HepG2 (cell line): ENCODE results near the gene ZER1. TPM values are rescaled to one million over a fixed set of nuclear protein-coding genes. Genes with fewer than 3 reads are reported as not detected.

Source experiments
- ATAC-seq: fragments of 200-7000 bp; cut with Tn5 transposase; 3 replicates; pipeline ENCODE4 v1.9.1; 2020; ENCODE audit warnings: mild to moderate bottlenecking, moderate library complexity
- BruUV-seq: library from RNA; stranded (reverse); fragments of 400-500 nt; replicated peaks from 2 replicates; lab custom pipeline; 2021; lab: Mats Ljungman, UMichigan
- CTCF ChIA-PET: fragments of 300-600 bp; formaldehyde crosslinking; extraction: SDS; loops from one replicate; lab custom pipeline; 2021; ENCODE audit warnings: low total read pairs, inconsistent platforms, low intra/inter-chr PET ratio; lab: Yijun Ruan, JAX
- POLR2A ChIA-PET: fragments of 350-600 bp; sonication (Branson Sonifier 250); formaldehyde crosslinking; loops from one replicate; lab custom pipeline; 2020; ENCODE audit warnings: antibody characterized with exemption, inconsistent platforms; lab: Yijun Ruan, JAX
- DNase-seq: peaks from one replicate; pipeline ENCODE4 v3.0.0-alpha.2; 2015; ENCODE audit warnings: low spot score
- FAIRE-seq: peaks from 3 replicates; lab custom pipeline; 2011; peaks lifted over from hg19 to GRCh38; lab: Jason Lieb, UNC
- H2AFZ ChIP-seq: one replicate; pipeline ENCODE4 v1.6.1; 2011; ENCODE audit warnings: low read length, inconsistent platforms
- H3K27ac ChIP-seq: fragments of 300-600 bp; 3 replicates; pipeline ENCODE4 v1.8.0; 2011; ENCODE audit warnings: mixed run types, mild to moderate bottlenecking, mixed read lengths, low read length, inconsistent platforms; ENCODE audit not compliant: insufficient read depth; ENCODE audit errors: extremely low read length
- H3K27me3 ChIP-seq, 2 experiments: fragments of 200-600 bp in 1 of 2; 2 replicates in 1 of 2; 3 replicates in 1 of 2; pipeline versions ENCODE4 v1.6.0 to v1.8.0; 2011; ENCODE audit warnings: low read length in 2 of 2, mild to moderate bottlenecking in 2 of 2, moderate library complexity in 2 of 2, inconsistent platforms in 1 of 2; ENCODE audit not compliant: insufficient read depth in 2 of 2, control insufficient read depth in 1 of 2
- H3K36me3 ChIP-seq, 2 experiments: fragments of 200-600 bp in 1 of 2; replicated peaks in 1 of 2; 2 replicates in 1 of 2; 3 replicates in 1 of 2; pipeline versions ENCODE4 v1.5.1 to v1.8.0; 2011; ENCODE audit warnings: low read length in 2 of 2, inconsistent platforms in 1 of 2; ENCODE audit not compliant: insufficient read depth in 2 of 2, control insufficient read depth in 1 of 2
- H3K4me1 ChIP-seq: 2 replicates; pipeline ENCODE4 v1.5.1; 2012; ENCODE audit warnings: low read length, inconsistent platforms; ENCODE audit not compliant: insufficient read depth
- H3K4me2 ChIP-seq: 2 replicates; pipeline ENCODE4 v1.6.0; 2011; ENCODE audit warnings: low read depth, low read length, inconsistent platforms
- H3K4me3 ChIP-seq, 3 experiments: fragments of 200-600 bp in 1 of 3; sonication (generic), shearing (Covaris generic) in 1 of 3; replicated peaks in 1 of 3; 2 replicates each; pipeline ENCODE4 v1.5.1; 2011 to 2016; ENCODE audit warnings: low read length in 3 of 3, inconsistent platforms in 2 of 3, low read depth in 2 of 3, mild to moderate bottlenecking in 2 of 3, control low read depth in 1 of 3, mixed read lengths in 1 of 3; ENCODE audit not compliant: insufficient read depth in 1 of 3
- H3K79me2 ChIP-seq: one replicate; pipeline ENCODE4 v1.6.1; 2011; ENCODE audit warnings: low read length, inconsistent platforms; ENCODE audit not compliant: insufficient read depth
- H3K9ac ChIP-seq: 2 replicates; pipeline ENCODE4 v1.6.0; 2011; ENCODE audit warnings: mild to moderate bottlenecking, low read depth, low read length, inconsistent platforms; ENCODE audit not compliant: insufficient read depth
- H3K9me3 ChIP-seq: 2 replicates; pipeline ENCODE4 v1.5.1; 2012; ENCODE audit warnings: mild to moderate bottlenecking, low read length
- H4K20me1 ChIP-seq: 2 replicates; pipeline ENCODE4 v1.6.0; 2011; ENCODE audit warnings: inconsistent platforms, mild to moderate bottlenecking, low read length, moderate library complexity; ENCODE audit not compliant: insufficient read depth
- FOXA1 ChIP-seq, 2 experiments: fragments of 450-650 bp in 1 of 2; sonication (generic) in 1 of 2; formaldehyde crosslinking in 1 of 2; IDR thresholded peaks; 2 replicates each; pipeline versions ENCODE4 v1.4.0 to v1.6.1; 2016 to 2020; ENCODE audit warnings: missing genetic modification reagents in 1 of 2
- MYC ChIP-seq: sonication (generic); formaldehyde crosslinking; IDR thresholded peaks from 2 replicates; pipeline ENCODE4 v1.9.0; 2021; ENCODE audit warnings: missing genetic modification reagents, borderline replicate concordance
- PREB ChIP-seq: sonication (generic); formaldehyde crosslinking; IDR thresholded peaks from 2 replicates; pipeline ENCODE4 v1.4.0; 2020; ENCODE audit warnings: missing genetic modification reagents
- TEAD3 ChIP-seq: optimal IDR thresholded peaks from 2 replicates; pipeline ENCODE3; 2016; ENCODE audit warnings: borderline replicate concordance
- ZBTB8A ChIP-seq: sonication (generic); formaldehyde crosslinking; IDR thresholded peaks from 2 replicates; pipeline ENCODE4 v1.4.0; 2020; ENCODE audit warnings: mild to moderate bottlenecking, low read depth, missing genetic modification reagents, borderline replicate concordance
- ZFP36 ChIP-seq: fragments of 150-350 bp; IDR thresholded peaks from 2 replicates; pipeline ENCODE4 v1.6.1; 2018; ENCODE audit warnings: borderline replicate concordance, low read length, low read depth; ENCODE audit not compliant: partially characterized antibody
- ZNF234 ChIP-seq: sonication (generic); formaldehyde crosslinking; conservative IDR thresholded peaks from 2 replicates; pipeline ENCODE4 v1.5.1; 2020; ENCODE audit warnings: mild to moderate bottlenecking, missing genetic modification reagents
- ZNF274 ChIP-seq: sonication (generic); formaldehyde crosslinking; IDR thresholded peaks from 2 replicates; pipeline ENCODE4 v1.5.1; 2020; ENCODE audit warnings: mild to moderate bottlenecking, missing genetic modification reagents
- ZNF382 ChIP-seq: sonication (generic); formaldehyde crosslinking; IDR thresholded peaks from 2 replicates; pipeline ENCODE4 v1.5.0; 2020; ENCODE audit warnings: missing genetic modification reagents, mild to moderate bottlenecking, borderline replicate concordance
- WGBS: methylation state at CpG from one replicate; pipeline ENCODE4 v1.1.6; 2017; ENCODE audit warnings: low lambda C conversion rate; 5-methylcytosine and 5-hydroxymethylcytosine counted together
- in situ Hi-C: cut with HindIII; loops from 2 replicates; pipeline ENCODE4 v1.10.0; 2017; ENCODE audit warnings: low pct_unique_long_range_greater_than_20kb; ENCODE audit not compliant: extremely low pct_ligation_motif_present
- intact Hi-C: fragments of 100-400 bp; cut with micrococcal nuclease; formaldehyde crosslinking; loops from one replicate; pipeline ENCODE4 v1.10.0; 2022; ENCODE audit not compliant: unreplicated experiment
- polyA plus RNA-seq, 8 experiments: library from polyadenylated mRNA; depleted of rRNA in 3 of 8; stranded (reverse) in 7 of 8; unstranded in 1 of 8; fragments of >200 nt; fragmentation: Illumina TruSeq in 4 of 8; extraction: Trizol in 4 of 8; gene quantifications; 2 replicates each; pipeline versions ENCODE4 v1.2.1 to v1.2.3, GENCODE V29; 2011 to 2016; ENCODE audit warnings: low read depth in 4 of 8, missing spikeins in 1 of 8, mixed read lengths in 1 of 8; ENCODE audit not compliant: insufficient read depth in 1 of 8
- total RNA-seq, 5 experiments: library from RNA; depleted of rRNA; stranded (reverse); fragments of >200 nt; fragmentation: Illumina TruSeq; extraction: Trizol; gene quantifications; 2 replicates each; pipeline ENCODE4 v1.2.3, GENCODE V29; 2016; ENCODE audit warnings: low read depth in 1 of 5
- TF ChIP-seq, protein P1 (sequence below): sonication (generic); formaldehyde crosslinking; IDR thresholded peaks from 2 replicates; pipeline ENCODE4 v1.4.0; 2020; ENCODE audit warnings: missing genetic modification reagents
- TF ChIP-seq, protein P2 (sequence below): sonication (generic); formaldehyde crosslinking; IDR thresholded peaks from 2 replicates; pipeline ENCODE4 v1.5.0; 2020; ENCODE audit warnings: missing genetic modification reagents, mild to moderate bottlenecking, borderline replicate concordance
- TF ChIP-seq, protein P3 (sequence below): IDR thresholded peaks from 2 replicates; pipeline ENCODE4 v1.6.1; 2018; ENCODE audit warnings: missing genetic modification reagents, mild to moderate bottlenecking, missing compliant biosample characterization

The ZER1 gene
- total and polyA plus RNA-seq, 2 of the 13 experiments (the other 11 are each of a cell fraction or from before 2014, with no cell fraction given) = 7.7 to 40.0 TPM

DNA sequence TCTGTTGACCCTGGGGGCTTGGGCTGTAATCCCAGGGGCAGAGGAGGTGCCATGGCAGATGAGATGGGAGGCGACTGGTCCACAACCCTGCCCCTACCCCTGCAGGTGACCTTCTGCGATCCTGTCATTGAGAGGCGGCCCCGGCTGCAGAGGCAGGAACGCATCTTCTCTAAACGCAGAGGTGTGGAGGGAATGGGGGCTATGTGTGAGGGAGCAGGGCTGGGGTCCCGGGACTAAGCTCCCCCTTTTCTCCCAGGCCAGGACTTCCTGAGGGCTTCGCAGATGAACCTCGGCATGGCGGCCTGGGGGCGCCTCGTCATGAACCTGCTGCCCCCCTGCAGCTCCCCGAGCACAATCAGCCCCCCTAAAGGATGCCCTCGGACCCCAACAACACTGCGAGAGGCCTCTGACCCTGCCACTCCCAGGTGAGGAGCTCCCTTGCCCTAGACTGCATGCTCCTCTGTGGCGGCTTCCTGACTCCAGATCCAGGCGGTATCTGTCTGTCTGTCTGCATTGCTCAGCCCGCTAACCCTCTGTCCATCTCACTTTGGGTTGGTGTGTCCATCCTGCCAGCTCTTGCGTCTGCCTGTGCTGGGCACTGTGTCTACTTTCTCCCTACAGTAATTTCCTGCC is 57.7 kb downstream of the ZER1 start:
- no peak overlapping the region for H3K27ac ChIP-seq
- ATAC-seq = no peak
- CTCF ChIA-PET = no interaction called here
- no peak for TF ChIP-seq FOXA1 (IDR thresholded peaks at IDR 0.05)
- TF ChIP-seq FOXA1 (CRISPR knock-in tag; IDR thresholded peaks at IDR 0.05) = no peak
- TF ChIP-seq ZBTB8A = no peak
- no peak for TF ChIP-seq MYC
- no peak for TF ChIP-seq ZNF234 (CRISPR knock-in tag)
- no peak for TF ChIP-seq PREB (CRISPR knock-in tag)
- TF ChIP-seq, protein P1, sequence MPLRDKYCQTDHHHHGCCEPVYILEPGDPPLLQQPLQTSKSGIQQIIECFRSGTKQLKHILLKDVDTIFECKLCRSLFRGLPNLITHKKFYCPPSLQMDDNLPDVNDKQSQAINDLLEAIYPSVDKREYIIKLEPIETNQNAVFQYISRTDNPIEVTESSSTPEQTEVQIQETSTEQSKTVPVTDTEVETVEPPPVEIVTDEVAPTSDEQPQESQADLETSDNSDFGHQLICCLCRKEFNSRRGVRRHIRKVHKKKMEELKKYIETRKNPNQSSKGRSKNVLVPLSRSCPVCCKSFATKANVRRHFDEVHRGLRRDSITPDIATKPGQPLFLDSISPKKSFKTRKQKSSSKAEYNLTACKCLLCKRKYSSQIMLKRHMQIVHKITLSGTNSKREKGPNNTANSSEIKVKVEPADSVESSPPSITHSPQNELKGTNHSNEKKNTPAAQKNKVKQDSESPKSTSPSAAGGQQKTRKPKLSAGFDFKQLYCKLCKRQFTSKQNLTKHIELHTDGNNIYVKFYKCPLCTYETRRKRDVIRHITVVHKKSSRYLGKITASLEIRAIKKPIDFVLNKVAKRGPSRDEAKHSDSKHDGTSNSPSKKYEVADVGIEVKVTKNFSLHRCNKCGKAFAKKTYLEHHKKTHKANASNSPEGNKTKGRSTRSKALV = no peak
- no peak for TF ChIP-seq ZNF382 (CRISPR knock-in tag)
- TF ChIP-seq TEAD3 (CRISPR knock-in tag) = no peak
- no peak for TF ChIP-seq ZNF274
- TF ChIP-seq, protein P2, sequence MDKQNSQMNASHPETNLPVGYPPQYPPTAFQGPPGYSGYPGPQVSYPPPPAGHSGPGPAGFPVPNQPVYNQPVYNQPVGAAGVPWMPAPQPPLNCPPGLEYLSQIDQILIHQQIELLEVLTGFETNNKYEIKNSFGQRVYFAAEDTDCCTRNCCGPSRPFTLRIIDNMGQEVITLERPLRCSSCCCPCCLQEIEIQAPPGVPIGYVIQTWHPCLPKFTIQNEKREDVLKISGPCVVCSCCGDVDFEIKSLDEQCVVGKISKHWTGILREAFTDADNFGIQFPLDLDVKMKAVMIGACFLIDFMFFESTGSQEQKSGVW (CRISPR knock-in tag) = no peak
- TF ChIP-seq ZFP36 = no peak
- TF ChIP-seq, protein P3, sequence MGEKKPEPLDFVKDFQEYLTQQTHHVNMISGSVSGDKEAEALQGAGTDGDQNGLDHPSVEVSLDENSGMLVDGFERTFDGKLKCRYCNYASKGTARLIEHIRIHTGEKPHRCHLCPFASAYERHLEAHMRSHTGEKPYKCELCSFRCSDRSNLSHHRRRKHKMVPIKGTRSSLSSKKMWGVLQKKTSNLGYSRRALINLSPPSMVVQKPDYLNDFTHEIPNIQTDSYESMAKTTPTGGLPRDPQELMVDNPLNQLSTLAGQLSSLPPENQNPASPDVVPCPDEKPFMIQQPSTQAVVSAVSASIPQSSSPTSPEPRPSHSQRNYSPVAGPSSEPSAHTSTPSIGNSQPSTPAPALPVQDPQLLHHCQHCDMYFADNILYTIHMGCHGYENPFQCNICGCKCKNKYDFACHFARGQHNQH (CRISPR knock-in tag) = no peak
- H2AFZ ChIP-seq = no peak overlapping the region
- peaks cover 10% of the 10 kb centered on the region for H3K4me1 ChIP-seq
- no peak for DNase-seq
- H3K36me3 ChIP-seq = peaks cover 7 to 19% of the 10 kb centered on the region in 2 experiments; a peak in 3 of 5 replicates
- H3K4me3 ChIP-seq = no peak overlapping the region
- no peaks in the 10 kb centered on the region for H3K9me3 ChIP-seq
- in situ Hi-C loops (no loop called here), intact Hi-C loops (no loop called here)
- H4K20me1 ChIP-seq = no peaks in the 10 kb centered on the region
- H3K9ac ChIP-seq = no peak overlapping the region
- no TSS peak for BruUV-seq
- 94% methylated on average over 16 of the region's 19 CpGs for WGBS
- H3K4me2 ChIP-seq = no peak overlapping the region
- H3K79me2 ChIP-seq = no peaks in the 10 kb centered on the region
- H3K27me3 ChIP-seq = no peaks in the 10 kb centered on the region
- POLR2A ChIA-PET = no interaction called here
- no peak for FAIRE-seq
